ENCODE measurements around the gene GLT1D1. TPM values are rescaled to one million over a fixed set of nuclear protein-coding genes. Genes with fewer than 3 reads are reported as not detected.

GLT1D1 gene
- total RNA-seq, 2 experiments from 2014 or later: 0.32 TPM; not detected in 1

DNA sequence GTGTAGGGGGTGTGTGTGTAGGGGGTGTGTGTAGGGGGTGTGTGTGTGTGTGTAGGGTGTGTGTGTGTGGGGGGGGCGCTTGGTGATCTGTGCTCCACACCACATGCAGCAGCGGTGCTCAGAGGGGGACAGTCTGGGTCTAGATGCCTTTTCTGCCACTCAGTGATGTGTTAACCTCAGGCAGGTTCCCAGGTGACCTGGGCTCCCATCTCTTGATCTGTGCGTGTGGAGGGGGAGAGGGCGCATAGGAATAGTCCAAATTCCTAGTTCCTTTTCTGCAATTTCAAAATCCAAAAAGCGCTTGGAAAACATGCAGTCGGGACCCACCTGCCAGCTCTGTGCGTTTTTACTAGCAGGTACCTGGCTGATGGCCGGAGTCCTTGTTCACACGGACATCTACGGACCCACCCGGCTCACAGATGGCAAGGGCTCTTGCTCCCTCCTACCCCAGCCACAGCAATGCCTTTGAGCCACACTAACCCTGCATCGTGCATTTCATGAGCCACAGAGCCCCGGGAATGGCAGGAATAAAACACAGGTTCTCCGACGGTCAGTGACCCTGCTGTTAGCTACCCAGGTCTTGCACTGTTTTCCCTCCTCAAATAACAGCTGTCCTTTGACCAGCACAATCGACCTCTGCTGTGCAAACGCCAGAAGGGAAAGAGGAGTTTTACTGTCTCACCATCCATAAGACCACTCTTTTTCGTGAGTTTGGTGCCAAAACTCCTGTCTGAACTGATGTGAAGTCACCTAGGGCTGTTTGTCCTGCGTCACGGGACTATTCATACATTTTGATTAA, 120.8 kb downstream of the GLT1D1 start:
- TF ChIP-seq, protein P1, sequence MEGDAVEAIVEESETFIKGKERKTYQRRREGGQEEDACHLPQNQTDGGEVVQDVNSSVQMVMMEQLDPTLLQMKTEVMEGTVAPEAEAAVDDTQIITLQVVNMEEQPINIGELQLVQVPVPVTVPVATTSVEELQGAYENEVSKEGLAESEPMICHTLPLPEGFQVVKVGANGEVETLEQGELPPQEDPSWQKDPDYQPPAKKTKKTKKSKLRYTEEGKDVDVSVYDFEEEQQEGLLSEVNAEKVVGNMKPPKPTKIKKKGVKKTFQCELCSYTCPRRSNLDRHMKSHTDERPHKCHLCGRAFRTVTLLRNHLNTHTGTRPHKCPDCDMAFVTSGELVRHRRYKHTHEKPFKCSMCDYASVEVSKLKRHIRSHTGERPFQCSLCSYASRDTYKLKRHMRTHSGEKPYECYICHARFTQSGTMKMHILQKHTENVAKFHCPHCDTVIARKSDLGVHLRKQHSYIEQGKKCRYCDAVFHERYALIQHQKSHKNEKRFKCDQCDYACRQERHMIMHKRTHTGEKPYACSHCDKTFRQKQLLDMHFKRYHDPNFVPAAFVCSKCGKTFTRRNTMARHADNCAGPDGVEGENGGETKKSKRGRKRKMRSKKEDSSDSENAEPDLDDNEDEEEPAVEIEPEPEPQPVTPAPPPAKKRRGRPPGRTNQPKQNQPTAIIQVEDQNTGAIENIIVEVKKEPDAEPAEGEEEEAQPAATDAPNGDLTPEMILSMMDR (conservative IDR thresholded peaks at IDR 0.05; ENCODE audit: low read length): no peak
- no peak for TF ChIP-seq EZH2phosphoT487 (IDR thresholded peaks at IDR 0.05; ENCODE audit: borderline replicate concordance, low read depth, low read length)
- Histone ChIP-seq H3K4me2 (ENCODE audit: low read length) (no peak overlapping the region), H3K9me2 (ENCODE audit: insufficient read depth, low read length) (no peaks in the 10 kb centered on the region), H3K79me2 (ENCODE audit: insufficient read depth, low read depth, low read length) (no peaks in the 10 kb centered on the region), H3K4me1 (ENCODE audit: insufficient read depth, low read length, poor library complexity, severe bottlenecking) (peaks cover 4% of the 10 kb centered on the region), H3K27ac (ENCODE audit: low read depth, low read length, poor library complexity, severe bottlenecking) (no peak overlapping the region), H3K4me3 (ENCODE audit: low read depth, low read length, poor library complexity, severe bottlenecking) (no peak overlapping the region), H2AFZ (ENCODE audit: low read length) (no peak overlapping the region), H3K36me3 (ENCODE audit: insufficient read depth, low read length) (no peaks in the 10 kb centered on the region), H4K20me1 (ENCODE audit: insufficient read depth, low read length) (no peaks in the 10 kb centered on the region), H3K9me3 (ENCODE audit: low read length) (no peaks in the 10 kb centered on the region)
- POLR2A ChIA-PET: no interaction called here
- no peak for DNase-seq (ENCODE audit: low spot score)
- BruUV-seq (replicated peaks): no TSS peak
- CTCF ChIA-PET (ENCODE audit: unreplicated experiment): no interaction called here
- intact Hi-C loops (cut with micrococcal nuclease; ENCODE audit: unreplicated experiment): no loop called here

DNA sequence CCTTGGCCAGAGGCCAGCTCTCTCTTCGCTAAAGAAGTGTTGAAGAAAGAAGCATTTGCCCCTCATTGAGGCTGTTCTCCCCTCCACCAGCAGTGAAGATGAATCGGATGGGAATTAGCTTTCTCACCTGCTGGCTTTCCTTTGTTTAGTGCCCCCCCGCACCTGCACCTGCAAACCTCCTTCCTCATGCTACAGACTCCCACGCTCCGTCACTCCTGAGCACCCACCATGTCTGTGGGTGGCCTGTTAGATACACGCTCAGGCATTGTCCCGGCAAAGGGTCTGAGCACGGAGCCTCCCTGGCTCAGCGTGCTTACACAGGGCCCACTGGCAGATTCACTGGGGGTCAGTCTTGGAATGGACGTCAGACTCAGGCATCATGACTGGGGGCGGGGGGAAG, 121.6 kb downstream of the GLT1D1 start:
- H3K4me2 ChIP-seq (ENCODE audit: low read length): no peak overlapping the region
- no peak for DNase-seq (ENCODE audit: low spot score)
- no TSS peak for BruUV-seq (replicated peaks)
- no peak overlapping the region for H3K27ac ChIP-seq (ENCODE audit: low read depth, low read length, poor library complexity, severe bottlenecking)
- POLR2A ChIA-PET: no interaction called here
- no peaks in the 10 kb centered on the region for H3K4me1 ChIP-seq (ENCODE audit: insufficient read depth, low read length, poor library complexity, severe bottlenecking)
- intact Hi-C loops (cut with micrococcal nuclease; ENCODE audit: unreplicated experiment): no loop called here
- no peaks in the 10 kb centered on the region for H4K20me1 ChIP-seq (ENCODE audit: insufficient read depth, low read length)
- no peaks in the 10 kb centered on the region for H3K9me2 ChIP-seq (ENCODE audit: insufficient read depth, low read length)
- H3K36me3 ChIP-seq (ENCODE audit: insufficient read depth, low read length): no peaks in the 10 kb centered on the region
- no peaks in the 10 kb centered on the region for H3K79me2 ChIP-seq (ENCODE audit: insufficient read depth, low read depth, low read length)
- TF ChIP-seq, protein P1 (conservative IDR thresholded peaks at IDR 0.05; ENCODE audit: low read length): no peak
- TF ChIP-seq EZH2phosphoT487 (IDR thresholded peaks at IDR 0.05; ENCODE audit: borderline replicate concordance, low read depth, low read length): no peak
- no peak overlapping the region for H2AFZ ChIP-seq (ENCODE audit: low read length)
- CTCF ChIA-PET (ENCODE audit: unreplicated experiment): no interaction called here
- H3K4me3 ChIP-seq (ENCODE audit: low read depth, low read length, poor library complexity, severe bottlenecking): no peak overlapping the region
- H3K9me3 ChIP-seq (ENCODE audit: low read length): no peaks in the 10 kb centered on the region

DNA sequence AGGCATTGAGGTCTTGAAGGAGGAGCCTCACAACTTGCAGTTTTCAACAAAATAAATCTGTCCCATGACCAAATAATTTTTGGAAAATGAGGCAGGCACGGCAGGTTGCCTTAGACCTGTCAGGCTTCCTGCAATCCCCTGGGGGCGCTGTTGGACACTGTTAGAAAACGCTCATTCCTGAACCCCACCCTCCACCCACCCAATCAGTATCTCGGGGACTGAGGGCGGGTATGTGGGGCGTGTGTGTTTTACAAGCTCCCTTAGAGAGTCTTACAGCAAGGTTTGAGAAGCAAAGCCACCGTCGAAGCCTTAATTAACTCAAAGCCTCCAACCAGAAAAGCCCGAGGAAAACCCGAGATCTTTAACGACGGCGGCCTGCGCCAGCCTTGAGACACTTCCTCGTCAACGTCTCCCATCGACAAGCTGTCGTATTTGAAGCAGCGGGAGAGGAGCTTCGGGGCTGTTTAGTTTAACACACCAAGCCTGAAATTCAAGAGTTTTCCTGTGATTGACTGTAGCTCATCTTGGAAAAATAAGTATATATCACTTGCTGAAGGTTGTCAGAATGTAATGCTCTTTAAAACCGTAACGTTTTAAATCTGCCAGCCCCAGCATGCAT, 123.0 kb downstream of the GLT1D1 start:
- no peaks in the 10 kb centered on the region for H3K9me3 ChIP-seq (ENCODE audit: low read length)
- H3K36me3 ChIP-seq (ENCODE audit: insufficient read depth, low read length): no peaks in the 10 kb centered on the region
- H4K20me1 ChIP-seq (ENCODE audit: insufficient read depth, low read length): no peaks in the 10 kb centered on the region
- DNase-seq (ENCODE audit: low spot score): peak; percentile 13
- H3K4me3 ChIP-seq (ENCODE audit: low read depth, low read length, poor library complexity, severe bottlenecking): no peak overlapping the region
- H3K27ac ChIP-seq (ENCODE audit: low read depth, low read length, poor library complexity, severe bottlenecking): no peak overlapping the region
- no peaks in the 10 kb centered on the region for H3K9me2 ChIP-seq (ENCODE audit: insufficient read depth, low read length)
- no peaks in the 10 kb centered on the region for H3K79me2 ChIP-seq (ENCODE audit: insufficient read depth, low read depth, low read length)
- no peaks in the 10 kb centered on the region for H3K4me1 ChIP-seq (ENCODE audit: insufficient read depth, low read length, poor library complexity, severe bottlenecking)
- POLR2A ChIA-PET: interaction anchor here (0.6 kb wide), 1 partner anchor 663 kb away, joined by 4 read pairs; no protein-coding TSS in a partner anchor
- intact Hi-C loops (cut with micrococcal nuclease; ENCODE audit: unreplicated experiment): no loop called here
- H2AFZ ChIP-seq (ENCODE audit: low read length): no peak overlapping the region
- TF ChIP-seq, protein P1 (conservative IDR thresholded peaks at IDR 0.05; ENCODE audit: low read length): peak; percentile 62
- TF ChIP-seq EZH2phosphoT487 (IDR thresholded peaks at IDR 0.05; ENCODE audit: borderline replicate concordance, low read depth, low read length): no peak
- CTCF ChIA-PET (ENCODE audit: unreplicated experiment): no interaction called here
- no TSS peak for BruUV-seq (replicated peaks)
- H3K4me2 ChIP-seq (ENCODE audit: low read length): no peak overlapping the region
